Placental epithelial cell (primary cell): ENCODE results near the gene CYP24A1. TPM values are rescaled to one million over a fixed set of nuclear protein-coding genes. Genes with fewer than 3 reads are reported as not detected.

ENCODE experiments used
- total RNA-seq: library from RNA; depleted of rRNA; stranded (reverse); fragments of >200 nt; gene quantifications from 2 replicates; pipeline ENCODE4 v1.2.3, GENCODE V29; 2012

The CYP24A1 gene
- total RNA-seq: 0.79 TPM in 1 of 2 replicates, not detected in the other

GRCh38 chr20:54173653-54174456 is at the start of gene CYP24A1:
Gene CYP24A1, minus strand, starts transcription at chr20:54173986. Its CDS starts 407 bp downstream, at chr20:54173579.

GRCh38 chr20:54207743-54208547 is 34.2 kb upstream of the CYP24A1 start, which contains the start of gene PFDN4:
Gene PFDN4, plus strand, starts transcription at chr20:54208087. Its CDS starts 14 bp downstream, at chr20:54208101.

Other genes with a start within 250 kb of the CYP24A1 start
- gene BCAS1, start 103.4 kb downstream of the CYP24A1 start, total RNA-seq: 0.11 and 0.39 TPM in 2 replicates
- 86.5 and 99.7 TPM in 2 replicates for gene PFDN4, start 34.1 kb upstream of the CYP24A1 start, total RNA-seq